ENCODE measurements around the gene MTARC2.
"Not testable (repeated sequence)": the region's sequence is repeated elsewhere in the genome, so short reads cannot be mapped to it uniquely, and the experiment has no call there.

Gene MTARC2

GRCh38 chr1:220748089-220748934, at the start of gene MTARC2:
Gene MTARC2, plus strand, starts transcription at chr1:220748322. Its CDS starts 210 bp downstream, at chr1:220748532.
- DNase-seq: no peak

DNA sequence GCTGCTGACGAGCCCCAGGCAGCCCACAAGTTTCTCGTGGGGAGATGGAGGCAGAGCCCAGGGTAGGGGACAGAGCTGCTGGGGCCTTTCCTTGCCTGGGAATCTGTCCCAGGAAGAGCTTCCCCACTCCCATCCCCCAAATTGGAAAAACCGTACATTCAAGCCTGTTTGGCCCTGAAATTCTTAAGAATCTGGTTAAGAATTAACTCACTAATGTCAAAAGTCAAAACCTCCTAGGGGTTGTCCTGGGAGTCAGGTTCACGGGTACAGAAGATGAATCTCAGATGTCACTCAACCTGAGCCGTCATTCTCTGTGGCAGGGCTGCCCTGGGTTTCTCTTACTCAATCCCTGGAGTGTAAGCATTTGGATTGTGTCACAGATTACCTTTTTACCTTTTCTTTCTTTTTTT, 49.5 kb upstream of the MTARC2 start:
- DNase-seq: no peak

- DNase-seq: no peak
Measured at GRCh38 chr1:220699044-220699443, 49.1 kb upstream of the MTARC2 start.

DNA sequence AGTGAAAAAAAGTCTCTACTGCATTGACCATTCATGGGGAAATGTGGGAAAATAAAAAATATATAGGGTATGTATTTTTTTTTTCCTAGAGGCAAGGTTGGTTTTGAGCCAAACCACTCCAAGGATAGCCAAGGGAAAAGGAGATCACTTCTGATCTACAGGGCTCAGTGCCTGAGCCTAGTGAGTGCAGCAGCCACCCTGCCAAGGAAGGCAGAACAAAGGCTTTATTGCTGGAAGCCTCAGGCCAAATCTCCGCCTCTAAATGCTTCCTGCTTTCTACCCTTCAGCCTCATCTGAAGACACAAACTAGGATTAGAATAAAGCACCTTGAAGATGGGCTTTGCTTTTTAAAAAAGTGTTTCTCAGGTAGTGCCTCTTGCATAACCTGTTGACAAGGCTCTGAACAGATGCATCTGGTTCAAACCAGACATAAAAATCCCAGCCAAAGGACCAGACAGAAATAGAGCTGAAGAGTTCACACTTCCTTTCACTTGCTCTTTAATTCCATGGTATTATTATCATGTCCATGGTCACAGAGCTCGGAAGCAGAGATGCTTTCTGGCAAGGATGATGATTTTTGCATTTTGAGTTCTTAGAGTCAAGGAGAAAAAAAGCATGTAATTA, 47.5 kb upstream of the MTARC2 start:
- DNase-seq: no peak

GRCh38 chr1:220701974-220702373, 46.1 kb upstream of the MTARC2 start:
- DNase-seq: no peak

- DNase-seq: no peak
Measured at GRCh38 chr1:220702733-220703270, 45.3 kb upstream of the MTARC2 start.

GRCh38 chr1:220703305-220703704, 44.8 kb upstream of the MTARC2 start:
- DNase-seq: no peak

DNA sequence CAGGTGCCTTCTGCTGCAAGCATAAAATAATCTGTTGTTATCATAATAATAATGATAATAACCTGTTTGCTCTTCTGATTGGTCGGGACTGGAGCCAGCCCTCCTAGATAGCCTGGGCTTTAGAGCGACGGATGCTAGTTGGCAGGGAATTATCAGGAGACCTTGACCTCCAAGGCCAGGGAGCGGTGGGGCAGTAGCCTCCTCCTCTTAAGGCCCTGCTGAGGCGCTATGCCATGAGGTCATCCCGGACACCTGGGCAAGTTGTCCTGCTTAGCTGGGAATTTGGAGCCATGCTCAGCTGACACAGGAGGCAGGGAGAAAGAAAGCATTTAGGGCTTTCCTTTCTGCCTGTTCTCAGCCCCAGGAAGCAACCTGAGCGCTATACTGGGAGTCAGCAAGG, 42.3 kb upstream of the MTARC2 start:
- no peak for DNase-seq

- no peak for DNase-seq
Measured at GRCh38 chr1:220706480-220706879, 41.6 kb upstream of the MTARC2 start.

- DNase-seq: no peak
Measured at GRCh38 chr1:220707160-220707559, 41.0 kb upstream of the MTARC2 start.

DNA sequence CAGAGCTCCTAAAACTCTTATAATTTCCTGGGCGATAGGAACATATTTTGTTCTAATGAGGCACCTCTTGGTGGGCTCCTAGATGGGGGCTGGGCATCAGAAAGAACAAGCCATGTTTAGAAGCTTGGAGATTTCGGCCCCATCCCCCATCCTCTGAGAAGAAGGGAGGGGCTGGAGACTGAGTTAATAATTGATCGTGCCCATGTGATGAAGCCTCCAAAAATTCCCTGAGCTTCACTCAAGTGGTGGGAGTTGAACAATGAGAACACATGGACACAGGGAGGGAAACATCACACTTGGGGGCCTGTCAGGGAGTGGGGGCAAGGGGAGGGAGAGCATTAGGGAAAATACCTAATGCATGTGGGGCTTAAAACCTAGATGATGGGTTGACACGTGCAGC, 39.9 kb upstream of the MTARC2 start:
- no peak for DNase-seq

DNA sequence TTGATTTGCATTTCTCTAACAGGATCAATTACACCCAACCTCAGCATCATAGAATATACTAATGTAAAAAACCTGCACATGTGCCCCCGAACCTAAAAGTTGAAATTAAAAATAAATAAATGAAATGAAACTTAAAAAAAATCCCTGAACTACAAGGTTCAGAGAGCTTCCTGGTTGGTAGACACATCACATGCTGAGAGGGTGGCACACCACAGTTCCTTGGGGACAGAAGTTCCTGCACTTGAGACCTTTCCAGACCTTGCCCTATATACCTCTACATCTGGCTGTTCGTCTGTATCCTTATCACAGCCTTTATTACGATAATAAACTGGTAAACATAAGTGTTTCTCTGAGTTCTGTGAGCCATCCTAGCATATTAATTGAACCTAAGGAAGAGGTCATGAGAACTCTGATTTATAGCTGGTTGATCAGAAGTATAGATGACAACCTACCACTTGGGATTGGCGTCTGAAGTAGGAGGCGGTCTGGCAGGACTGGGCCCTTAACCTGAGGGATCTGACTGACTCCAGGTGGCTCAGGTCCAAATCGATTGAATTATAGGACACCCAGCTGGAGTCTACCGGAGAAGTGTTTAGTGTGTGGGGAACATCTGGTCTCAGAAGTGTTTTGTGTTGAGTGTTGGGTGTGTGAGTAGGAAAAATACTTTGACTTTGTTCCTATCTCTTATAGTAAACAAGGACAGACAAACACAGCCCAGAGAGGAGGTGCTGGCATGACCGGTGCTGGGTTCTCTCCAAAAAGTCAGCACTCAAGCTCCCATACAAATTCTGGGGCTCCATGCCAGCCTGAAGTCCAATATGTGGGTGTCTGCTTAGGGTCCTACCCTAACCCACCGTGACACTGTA, 39.0 kb upstream of the MTARC2 start:
- no peak for DNase-seq

GRCh38 chr1:220710333-220710732, 37.8 kb upstream of the MTARC2 start:
- no peak for DNase-seq

- no peak for DNase-seq
Measured at GRCh38 chr1:220711056-220711809, 36.9 kb upstream of the MTARC2 start.

- DNase-seq: not testable (repeated sequence)
Measured at GRCh38 chr1:220715986-220716385, 32.1 kb upstream of the MTARC2 start.

DNA sequence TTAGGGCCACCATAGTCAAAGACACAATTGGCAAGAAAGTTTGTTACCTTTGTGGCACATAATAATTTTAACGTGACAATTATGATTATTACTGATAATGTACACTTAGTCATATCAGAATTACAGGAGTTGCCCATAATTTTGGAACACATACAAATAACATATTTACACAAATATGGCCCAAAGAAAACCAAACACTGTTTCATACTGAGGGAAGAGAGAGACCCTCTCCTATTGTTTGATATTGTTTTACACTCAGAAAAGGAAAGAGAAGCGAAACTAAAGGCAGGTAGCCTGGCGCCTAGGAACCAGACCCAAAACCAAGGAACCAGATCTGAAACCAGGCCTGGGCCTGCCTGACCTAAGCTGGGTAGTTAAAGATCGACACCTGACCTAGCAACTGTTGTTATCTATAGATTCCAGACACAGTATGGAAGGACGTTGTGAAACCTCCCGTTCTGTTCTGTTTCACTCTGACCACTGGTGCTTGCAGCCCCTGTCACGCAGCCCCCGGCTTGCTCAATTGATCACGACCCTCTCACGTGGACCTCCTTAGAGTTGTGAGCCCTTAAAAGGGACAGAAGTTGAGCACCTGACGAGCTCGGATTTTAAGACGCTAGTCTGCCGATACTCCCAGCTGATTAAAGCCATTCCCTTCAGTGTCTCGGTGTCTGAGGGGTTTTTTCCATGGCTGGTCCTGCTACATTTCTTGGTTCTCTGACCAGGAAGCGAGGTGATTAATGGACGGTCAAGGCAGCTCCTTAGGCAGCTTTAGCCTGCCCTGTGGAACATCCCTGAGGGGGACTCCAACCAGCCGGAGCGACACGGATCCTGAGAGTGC, 30.1 kb upstream of the MTARC2 start:
- no peak for DNase-seq

DNA sequence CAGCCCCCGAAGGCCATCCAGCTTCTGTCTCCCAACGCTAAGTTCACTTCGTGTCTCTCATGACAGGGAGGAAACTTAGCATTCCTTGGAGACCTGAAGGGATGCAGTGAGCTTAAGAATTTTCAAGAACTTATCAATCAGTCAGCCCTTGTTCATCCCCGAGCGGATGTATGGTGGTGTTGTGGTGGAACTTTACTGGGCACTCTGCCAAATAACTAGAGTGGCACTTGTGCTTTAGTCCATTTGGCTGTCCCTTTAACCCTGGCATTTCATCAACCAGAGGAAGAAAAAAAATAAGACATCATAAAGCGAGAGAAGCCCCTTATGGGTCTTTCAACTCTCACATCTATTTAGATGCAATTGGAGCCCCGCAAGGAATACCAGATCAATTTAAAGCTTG, 26.9 kb upstream of the MTARC2 start:
- not testable (repeated sequence) for DNase-seq

GRCh38 chr1:220726634-220727033, 21.5 kb upstream of the MTARC2 start:
- DNase-seq: no peak

DNA sequence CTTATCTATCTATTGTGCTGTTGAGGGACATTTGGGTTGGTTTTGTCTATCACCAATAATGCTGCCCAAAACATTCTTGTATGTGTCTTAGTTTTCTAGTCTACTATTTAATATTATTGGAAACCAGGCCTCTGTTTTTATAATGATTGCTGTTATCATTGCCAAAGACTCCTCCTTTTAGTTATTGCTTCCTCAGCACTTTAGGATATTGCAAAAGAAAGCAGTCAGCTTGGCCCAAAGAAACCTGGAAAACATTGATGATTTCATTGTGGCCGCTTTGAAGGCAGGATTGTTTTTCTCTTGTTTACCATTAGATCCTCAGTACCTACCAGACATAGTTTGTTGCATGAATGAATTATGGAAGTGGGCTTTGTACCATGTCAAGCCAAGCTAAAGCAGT, 20.6 kb upstream of the MTARC2 start:
- DNase-seq: no peak

- no peak for DNase-seq
Measured at GRCh38 chr1:220730486-220730885, 17.6 kb upstream of the MTARC2 start.

DNA sequence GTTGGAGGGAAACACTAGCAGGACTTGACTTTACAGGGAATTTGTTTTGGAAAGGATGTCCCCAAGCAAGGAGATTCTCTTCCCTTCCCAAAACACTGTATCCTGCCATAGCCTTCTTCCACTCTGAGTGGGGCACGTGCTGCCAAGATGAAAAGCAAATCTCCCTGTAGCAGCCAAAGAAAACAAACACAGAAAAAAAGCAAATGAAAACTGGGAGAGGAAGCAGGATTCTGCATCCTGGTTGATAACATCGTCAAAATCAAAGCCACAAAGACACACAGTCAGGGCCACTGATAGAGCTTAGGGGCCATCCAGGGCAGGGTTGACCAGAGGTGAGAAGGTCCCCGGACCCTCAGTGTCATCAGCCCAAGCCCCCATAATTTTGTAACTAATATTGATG, 16.0 kb upstream of the MTARC2 start:
- DNase-seq: no peak

- DNase-seq: no peak
Measured at GRCh38 chr1:220732621-220733020, 15.5 kb upstream of the MTARC2 start.

Measured in CD4-positive, alpha-beta T cell treated with Interleukin-4 for 4 hours (primary cell).